Uterus (tissue), 2 donors: ENCODE data around the gene HMGCS2.

ENCODE experiments used
- POLR2A ChIP-seq, 2 donors: fragments of 450-650 bp; IDR thresholded peaks; one replicate each; pipeline ENCODE4 v1.6.1; 2016; ENCODE audit warnings: antibody characterized with exemption in 2 of 2, mild to moderate bottlenecking in 1 of 2, moderate library complexity in 1 of 2
- TF ChIP-seq, protein P1 (sequence below), 4 experiments: fragments of 200-600 bp in 2 of 4; fragments of 450-650 bp in 2 of 4; sonication (generic) in 2 of 4; IDR thresholded peaks; one replicate each; pipeline ENCODE4 v1.5.1; 2016 to 2019; ENCODE audit warnings: antibody characterized with exemption in 4 of 4, mild to moderate bottlenecking in 2 of 4, moderate library complexity in 1 of 4

DNA sequence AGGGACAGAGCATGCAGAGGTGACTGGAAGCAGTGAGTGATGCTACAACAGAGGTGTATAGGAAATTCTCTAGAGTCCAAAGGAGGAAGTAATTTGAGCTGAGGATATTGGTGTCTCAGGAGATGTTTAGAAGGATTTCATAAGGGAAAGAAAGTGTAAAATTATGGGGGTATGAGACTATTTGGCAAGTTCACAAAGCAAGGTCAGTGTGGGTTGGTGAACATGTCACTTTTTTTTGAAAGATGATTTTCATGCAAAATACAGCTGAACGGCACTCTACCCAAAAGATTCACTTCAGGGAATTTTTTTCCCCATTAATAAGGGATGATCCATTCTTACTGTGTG lies 24.1 kb downstream of the HMGCS2 start:
- TF ChIP-seq, protein P1, sequence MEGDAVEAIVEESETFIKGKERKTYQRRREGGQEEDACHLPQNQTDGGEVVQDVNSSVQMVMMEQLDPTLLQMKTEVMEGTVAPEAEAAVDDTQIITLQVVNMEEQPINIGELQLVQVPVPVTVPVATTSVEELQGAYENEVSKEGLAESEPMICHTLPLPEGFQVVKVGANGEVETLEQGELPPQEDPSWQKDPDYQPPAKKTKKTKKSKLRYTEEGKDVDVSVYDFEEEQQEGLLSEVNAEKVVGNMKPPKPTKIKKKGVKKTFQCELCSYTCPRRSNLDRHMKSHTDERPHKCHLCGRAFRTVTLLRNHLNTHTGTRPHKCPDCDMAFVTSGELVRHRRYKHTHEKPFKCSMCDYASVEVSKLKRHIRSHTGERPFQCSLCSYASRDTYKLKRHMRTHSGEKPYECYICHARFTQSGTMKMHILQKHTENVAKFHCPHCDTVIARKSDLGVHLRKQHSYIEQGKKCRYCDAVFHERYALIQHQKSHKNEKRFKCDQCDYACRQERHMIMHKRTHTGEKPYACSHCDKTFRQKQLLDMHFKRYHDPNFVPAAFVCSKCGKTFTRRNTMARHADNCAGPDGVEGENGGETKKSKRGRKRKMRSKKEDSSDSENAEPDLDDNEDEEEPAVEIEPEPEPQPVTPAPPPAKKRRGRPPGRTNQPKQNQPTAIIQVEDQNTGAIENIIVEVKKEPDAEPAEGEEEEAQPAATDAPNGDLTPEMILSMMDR (IDR thresholded peaks at IDR 0.05) = no peak
- TF ChIP-seq POLR2A (IDR thresholded peaks at IDR 0.05) = no peak
